T-helper 2 cell treated with Interferon-gamma antibody and Interleukin-4, amounts not matched to agents 5 μg/mL and 100 μg/mL, for 36 hours (primary cell): ENCODE measurements around the gene THTPA.
"Not testable (repeated sequence)": the region's sequence is repeated elsewhere in the genome, so short reads cannot be mapped to it uniquely, and the experiment has no call there.

Source experiments
- DNase-seq: peaks from one replicate; pipeline ENCODE4 v3.0.0; 2021; ENCODE audit warnings: low spot score
- H3K27ac Mint-ChIP-seq: one replicate; pipeline ENCODE4 v1.8.0; 2021; ENCODE audit warnings: mild to moderate bottlenecking, mixed read lengths
- H3K27me3 Mint-ChIP-seq: one replicate; pipeline ENCODE4 v1.8.0; 2021; ENCODE audit warnings: low read depth, mixed read lengths
- H3K36me3 Mint-ChIP-seq: one replicate; pipeline ENCODE4 v1.8.0; 2021; ENCODE audit warnings: low read depth, mixed read lengths
- H3K4me1 Mint-ChIP-seq: one replicate; pipeline ENCODE4 v1.8.0; 2021; ENCODE audit warnings: low read depth, mixed read lengths
- H3K4me3 Mint-ChIP-seq: one replicate; pipeline ENCODE4 v1.8.0; 2022; ENCODE audit warnings: mild to moderate bottlenecking, moderate library complexity, mixed read lengths
- H3K9me3 Mint-ChIP-seq: one replicate; pipeline ENCODE4 v1.8.0; 2021; ENCODE audit warnings: mixed read lengths

Gene THTPA

DNA sequence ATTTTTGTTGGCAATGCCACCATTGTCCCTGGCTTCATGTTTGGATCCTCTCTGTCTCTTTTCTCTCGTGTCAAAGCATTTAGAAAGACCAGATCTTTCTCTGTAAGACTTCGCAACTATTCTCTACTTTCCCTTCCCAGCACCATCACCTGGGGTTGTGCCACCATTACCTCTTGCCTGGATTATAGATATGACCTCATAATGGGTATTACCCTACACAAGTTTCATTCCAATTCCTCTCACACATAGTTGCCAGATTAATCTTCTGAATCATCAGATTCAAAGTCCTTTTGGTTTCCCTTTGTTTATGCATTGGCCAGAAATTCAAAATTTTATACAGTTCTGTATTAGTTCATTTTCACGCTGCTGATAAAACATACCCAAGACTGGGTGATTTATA is 52.9 kb downstream of the THTPA start:
- H3K36me3 Mint-ChIP-seq: peaks cover 4% of the 10 kb centered on the region
- peaks cover 32% of the 10 kb centered on the region for H3K4me1 Mint-ChIP-seq
- no peaks in the 10 kb centered on the region for H3K27me3 Mint-ChIP-seq
- no peak for DNase-seq
- peaks cover 12% of the 10 kb centered on the region for H3K9me3 Mint-ChIP-seq
- no peak overlapping the region for H3K4me3 Mint-ChIP-seq
- peak overlapping the region; percentile 56 for H3K27ac Mint-ChIP-seq

DNA sequence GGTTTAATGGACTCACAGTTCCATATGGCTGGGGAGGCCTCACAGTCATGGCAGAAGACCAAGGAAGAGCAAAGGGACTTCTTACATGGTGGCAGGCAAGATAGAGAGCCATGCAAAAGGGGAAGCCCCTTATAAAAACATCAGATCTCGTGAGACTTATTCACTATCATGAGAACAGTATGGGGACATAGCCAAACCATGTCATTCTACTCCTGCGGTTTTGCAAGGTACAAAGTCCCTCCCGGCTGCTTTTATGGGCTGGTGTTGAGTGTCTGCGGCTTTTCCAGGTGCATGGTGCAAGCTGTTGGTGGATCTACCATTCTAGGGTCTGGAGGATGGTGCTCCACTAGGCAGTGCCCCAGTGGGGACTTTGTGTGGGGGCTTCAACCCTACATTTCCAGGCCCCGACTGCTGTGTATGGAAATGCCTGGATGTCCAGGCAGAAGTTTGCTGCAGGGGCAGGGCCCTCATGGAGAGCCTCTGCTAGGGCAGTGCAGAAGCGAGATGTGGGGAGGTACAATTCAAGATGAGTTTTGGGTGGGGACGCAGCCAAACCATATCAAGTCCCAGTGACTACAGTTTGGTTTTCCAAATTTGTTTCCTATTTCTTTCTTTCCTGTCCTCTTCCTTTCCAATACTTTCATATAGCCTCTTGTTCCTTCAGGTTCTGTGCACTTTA is 53.5 kb downstream of the THTPA start:
- Mint-ChIP-seq H3K4me1 (peaks cover 32% of the 10 kb centered on the region), H3K4me3 (peak overlapping the region; percentile 5), H3K9me3 (peaks cover 12% of the 10 kb centered on the region), H3K27ac (peak overlapping the region; percentile 96)
- H3K36me3 Mint-ChIP-seq, H3K27me3 Mint-ChIP-seq, DNase-seq: not testable (repeated sequence)
